Mammary epithelial cell (primary cell): ENCODE measurements around the gene FRS3.
"Not testable (repeated sequence)": the region's sequence is repeated elsewhere in the genome, so short reads cannot be mapped to it uniquely, and the experiment has no call there.

Source experiments
- EZH2 ChIP-seq: IDR thresholded peaks from 2 replicates; pipeline ENCODE4 v1.6.1; 2012; ENCODE audit warnings: low read length, inconsistent platforms, borderline replicate concordance
- TF ChIP-seq, protein P1 (sequence below), 2 donors: IDR thresholded peaks in 1 of 2; conservative IDR thresholded peaks in 1 of 2; 2 replicates each; pipeline ENCODE4 v1.5.1; 2011 to 2012; ENCODE audit warnings: inconsistent platforms in 2 of 2, low read length in 2 of 2, mild to moderate bottlenecking in 2 of 2, control low read depth in 1 of 2, low read depth in 1 of 2; ENCODE audit not compliant: insufficient read depth in 1 of 2; ENCODE audit errors: extremely low read depth in 1 of 2

DNA sequence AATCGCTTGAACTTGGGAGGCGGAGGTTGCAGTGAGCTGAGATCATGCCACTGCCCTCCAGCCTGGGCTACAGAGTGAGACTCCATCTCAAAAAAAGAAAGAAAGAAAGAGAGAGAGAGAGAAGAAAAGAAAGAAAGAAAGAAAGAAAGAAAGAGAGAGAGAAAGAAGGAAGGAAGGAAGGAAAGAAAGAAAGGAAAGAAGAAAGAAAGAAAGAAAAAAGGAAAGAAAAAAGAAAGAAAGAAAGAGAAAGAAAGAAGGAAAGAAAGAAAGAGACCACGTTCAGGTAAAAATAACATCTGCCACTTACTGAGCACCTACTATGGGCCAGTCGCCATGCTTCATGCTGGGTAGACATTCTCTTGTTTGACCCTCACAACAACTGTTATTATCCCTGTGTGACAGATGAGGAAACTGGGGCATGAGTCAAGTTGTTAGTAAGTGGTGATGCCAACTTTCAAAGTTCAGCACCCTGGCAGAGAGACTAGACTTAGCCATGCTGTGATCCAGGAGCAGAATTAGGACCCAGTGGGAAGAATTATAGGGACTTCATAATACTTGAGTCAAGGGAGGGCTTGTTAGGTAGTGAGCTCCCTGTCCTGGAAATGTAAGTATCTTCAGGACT lies 13.5 kb downstream of the FRS3 start:
- TF ChIP-seq, protein P1, sequence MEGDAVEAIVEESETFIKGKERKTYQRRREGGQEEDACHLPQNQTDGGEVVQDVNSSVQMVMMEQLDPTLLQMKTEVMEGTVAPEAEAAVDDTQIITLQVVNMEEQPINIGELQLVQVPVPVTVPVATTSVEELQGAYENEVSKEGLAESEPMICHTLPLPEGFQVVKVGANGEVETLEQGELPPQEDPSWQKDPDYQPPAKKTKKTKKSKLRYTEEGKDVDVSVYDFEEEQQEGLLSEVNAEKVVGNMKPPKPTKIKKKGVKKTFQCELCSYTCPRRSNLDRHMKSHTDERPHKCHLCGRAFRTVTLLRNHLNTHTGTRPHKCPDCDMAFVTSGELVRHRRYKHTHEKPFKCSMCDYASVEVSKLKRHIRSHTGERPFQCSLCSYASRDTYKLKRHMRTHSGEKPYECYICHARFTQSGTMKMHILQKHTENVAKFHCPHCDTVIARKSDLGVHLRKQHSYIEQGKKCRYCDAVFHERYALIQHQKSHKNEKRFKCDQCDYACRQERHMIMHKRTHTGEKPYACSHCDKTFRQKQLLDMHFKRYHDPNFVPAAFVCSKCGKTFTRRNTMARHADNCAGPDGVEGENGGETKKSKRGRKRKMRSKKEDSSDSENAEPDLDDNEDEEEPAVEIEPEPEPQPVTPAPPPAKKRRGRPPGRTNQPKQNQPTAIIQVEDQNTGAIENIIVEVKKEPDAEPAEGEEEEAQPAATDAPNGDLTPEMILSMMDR (conservative IDR thresholded peaks at IDR 0.05 in 1 of 2, IDR thresholded peaks at IDR 0.05 in 1 of 2; ENCODE audit: extremely low read depth in 1 of 2, insufficient read depth in 1 of 2, low read depth in 1 of 2, low read length in 2 of 2) = not testable (repeated sequence)
- not testable (repeated sequence) for TF ChIP-seq EZH2
